DOHH2 (cell line): Measurements from ENCODE around the gene BICC1.

Experiments used
- H3F3A ChIP-seq: fragments of 200-600 bp; sonication (generic), shearing (Covaris generic); 2 replicates; pipeline ENCODE4 v1.6.0; 2016; ENCODE audit warnings: antibody characterized with exemption, mild to moderate bottlenecking; ENCODE audit not compliant: control insufficient read depth, insufficient read depth
- H3K27ac ChIP-seq: fragments of 200-600 bp; sonication (generic); 2 replicates; pipeline ENCODE4 v1.5.1; 2014; ENCODE audit warnings: low read depth, mild to moderate bottlenecking, low read length, moderate library complexity
- H3K27me3 ChIP-seq: fragments of 200-600 bp; sonication (generic); 2 replicates; pipeline ENCODE4 v1.6.1; 2014; ENCODE audit warnings: mild to moderate bottlenecking, low read length, mixed read lengths; ENCODE audit not compliant: control insufficient read depth
- H3K36me3 ChIP-seq: fragments of 200-600 bp; sonication (generic); 2 replicates; pipeline ENCODE4 v1.6.1; 2014; ENCODE audit warnings: mild to moderate bottlenecking, low read length, moderate library complexity, mixed read lengths; ENCODE audit not compliant: control insufficient read depth
- H3K4me1 ChIP-seq: fragments of 200-600 bp; sonication (generic); 2 replicates; pipeline ENCODE4 v1.6.1; 2014; ENCODE audit warnings: mild to moderate bottlenecking, low read length, mixed read lengths; ENCODE audit not compliant: control insufficient read depth
- H3K4me2 ChIP-seq: fragments of 200-600 bp; sonication (generic); 2 replicates; pipeline ENCODE4 v1.6.0; 2014; ENCODE audit warnings: mild to moderate bottlenecking, low read length, moderate library complexity
- H3K4me3 ChIP-seq: fragments of 200-600 bp; sonication (generic); 2 replicates; pipeline ENCODE4 v1.5.1; 2014; ENCODE audit warnings: mild to moderate bottlenecking, low read length, mixed read lengths
- H3K79me2 ChIP-seq: fragments of 200-600 bp; sonication (generic); 2 replicates; pipeline ENCODE4 v1.6.1; 2014; ENCODE audit warnings: mild to moderate bottlenecking, low read length, mixed read lengths; ENCODE audit not compliant: control insufficient read depth
- H3K9me2 ChIP-seq: fragments of 200-600 bp; sonication (generic); replicated peaks from 2 replicates; pipeline ENCODE4 v1.6.1; 2014; ENCODE audit warnings: mild to moderate bottlenecking, low read length, mixed read lengths; ENCODE audit not compliant: control insufficient read depth
- H3K9me3 ChIP-seq: fragments of 200-600 bp; sonication (generic); 2 replicates; pipeline ENCODE4 v1.6.1; 2014; ENCODE audit warnings: antibody characterized with exemption, low read length, mixed read lengths; ENCODE audit not compliant: control insufficient read depth, insufficient read depth
- H4K20me1 ChIP-seq: fragments of 200-600 bp; sonication (generic); 2 replicates; pipeline ENCODE4 v1.6.0; 2014; ENCODE audit warnings: low read depth, mild to moderate bottlenecking, antibody characterized with exemption, low read length, moderate library complexity; ENCODE audit not compliant: control insufficient read depth, insufficient read depth
- EZH2phosphoT487 ChIP-seq: fragments of 200-600 bp; sonication (generic); IDR thresholded peaks from 2 replicates; pipeline ENCODE4 v1.6.1; 2017; ENCODE audit warnings: borderline replicate concordance, mild to moderate bottlenecking, antibody characterized with exemption, low read length, moderate library complexity, mixed read lengths
- TF ChIP-seq, protein P1 (sequence below): fragments of 200-600 bp; sonication (generic); IDR thresholded peaks from one replicate; pipeline ENCODE4 v1.5.1; 2014; ENCODE audit warnings: antibody characterized with exemption, mild to moderate bottlenecking, low read depth, low read length; ENCODE audit not compliant: poor library complexity, severe bottlenecking

Gene BICC1

DNA sequence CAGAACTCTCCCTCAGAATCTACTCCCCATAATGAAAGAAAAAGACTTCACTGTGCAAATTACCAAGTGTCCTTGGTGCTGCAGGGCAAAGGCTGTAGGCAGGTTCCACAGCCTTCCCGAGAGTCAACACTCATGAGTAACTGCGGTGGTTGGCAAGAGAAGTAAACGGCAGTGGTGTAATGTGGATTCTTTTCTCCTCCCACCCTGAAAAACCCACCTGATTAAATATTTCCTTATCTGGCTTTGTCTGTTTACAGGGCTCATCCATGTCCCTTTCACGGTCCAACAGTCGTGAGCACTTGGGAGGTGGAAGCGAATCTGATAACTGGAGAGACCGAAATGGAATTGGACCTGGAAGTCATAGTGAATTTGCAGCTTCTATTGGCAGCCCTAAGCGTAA is 300.9 kb downstream of the BICC1 start:
- H3K27ac ChIP-seq, result no peak overlapping the region
- H3F3A ChIP-seq, result no peaks in the 10 kb centered on the region
- H3K27me3 ChIP-seq, result peaks cover 3% of the 10 kb centered on the region; the same call in 1 of the 2 replicates
- no peak for TF ChIP-seq EZH2phosphoT487
- no peaks in the 10 kb centered on the region for H4K20me1 ChIP-seq
- no peaks in the 10 kb centered on the region for H3K9me2 ChIP-seq
- H3K36me3 ChIP-seq, result no peaks in the 10 kb centered on the region
- no peaks in the 10 kb centered on the region for H3K79me2 ChIP-seq
- no peaks in the 10 kb centered on the region for H3K9me3 ChIP-seq
- no peak overlapping the region for H3K4me2 ChIP-seq
- no peak overlapping the region for H3K4me3 ChIP-seq
- no peaks in the 10 kb centered on the region for H3K4me1 ChIP-seq

DNA sequence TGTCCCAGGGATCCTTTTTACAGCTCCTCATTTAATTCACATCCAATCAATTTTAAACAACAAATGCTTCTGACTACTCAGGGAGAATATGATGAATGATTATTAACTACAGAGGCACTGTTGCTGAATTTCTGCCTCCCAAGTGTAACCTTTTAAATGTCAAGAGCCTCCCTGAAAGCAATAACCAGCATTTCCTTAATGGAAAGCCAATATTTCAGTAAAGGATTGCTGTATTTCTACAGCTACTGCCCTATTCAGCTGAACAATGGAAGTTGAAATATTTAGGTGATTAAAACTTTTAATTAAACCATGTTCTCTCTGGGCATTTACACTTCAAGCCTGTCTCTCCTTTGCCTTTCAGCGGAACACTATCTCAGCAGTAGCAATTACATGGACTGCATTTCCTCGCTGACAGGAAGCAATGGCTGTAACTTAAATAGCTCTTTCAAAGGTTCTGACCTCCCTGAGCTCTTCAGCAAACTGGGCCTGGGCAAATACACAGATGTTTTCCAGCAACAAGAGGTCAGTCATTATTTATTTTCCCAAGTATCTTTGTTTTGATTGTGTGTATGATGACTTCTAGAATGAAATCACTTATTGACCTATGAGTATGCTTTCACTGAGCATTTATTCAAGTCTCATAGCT is 304.7 kb downstream of the BICC1 start:
- Histone ChIP-seq H3K27ac (no peak overlapping the region), H3K9me3 (no peaks in the 10 kb centered on the region), H3K4me1 (no peaks in the 10 kb centered on the region), H4K20me1 (no peaks in the 10 kb centered on the region), H3F3A (no peaks in the 10 kb centered on the region), H3K9me2 (no peaks in the 10 kb centered on the region), H3K4me3 (no peak overlapping the region), H3K79me2 (no peaks in the 10 kb centered on the region), H3K27me3 (peaks cover 3% of the 10 kb centered on the region; the same call in 1 of the 2 replicates), H3K4me2 (no peak overlapping the region), H3K36me3 (no peaks in the 10 kb centered on the region)
- TF ChIP-seq EZH2phosphoT487, result no peak
- TF ChIP-seq, protein P1, sequence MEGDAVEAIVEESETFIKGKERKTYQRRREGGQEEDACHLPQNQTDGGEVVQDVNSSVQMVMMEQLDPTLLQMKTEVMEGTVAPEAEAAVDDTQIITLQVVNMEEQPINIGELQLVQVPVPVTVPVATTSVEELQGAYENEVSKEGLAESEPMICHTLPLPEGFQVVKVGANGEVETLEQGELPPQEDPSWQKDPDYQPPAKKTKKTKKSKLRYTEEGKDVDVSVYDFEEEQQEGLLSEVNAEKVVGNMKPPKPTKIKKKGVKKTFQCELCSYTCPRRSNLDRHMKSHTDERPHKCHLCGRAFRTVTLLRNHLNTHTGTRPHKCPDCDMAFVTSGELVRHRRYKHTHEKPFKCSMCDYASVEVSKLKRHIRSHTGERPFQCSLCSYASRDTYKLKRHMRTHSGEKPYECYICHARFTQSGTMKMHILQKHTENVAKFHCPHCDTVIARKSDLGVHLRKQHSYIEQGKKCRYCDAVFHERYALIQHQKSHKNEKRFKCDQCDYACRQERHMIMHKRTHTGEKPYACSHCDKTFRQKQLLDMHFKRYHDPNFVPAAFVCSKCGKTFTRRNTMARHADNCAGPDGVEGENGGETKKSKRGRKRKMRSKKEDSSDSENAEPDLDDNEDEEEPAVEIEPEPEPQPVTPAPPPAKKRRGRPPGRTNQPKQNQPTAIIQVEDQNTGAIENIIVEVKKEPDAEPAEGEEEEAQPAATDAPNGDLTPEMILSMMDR, result no peak

DNA sequence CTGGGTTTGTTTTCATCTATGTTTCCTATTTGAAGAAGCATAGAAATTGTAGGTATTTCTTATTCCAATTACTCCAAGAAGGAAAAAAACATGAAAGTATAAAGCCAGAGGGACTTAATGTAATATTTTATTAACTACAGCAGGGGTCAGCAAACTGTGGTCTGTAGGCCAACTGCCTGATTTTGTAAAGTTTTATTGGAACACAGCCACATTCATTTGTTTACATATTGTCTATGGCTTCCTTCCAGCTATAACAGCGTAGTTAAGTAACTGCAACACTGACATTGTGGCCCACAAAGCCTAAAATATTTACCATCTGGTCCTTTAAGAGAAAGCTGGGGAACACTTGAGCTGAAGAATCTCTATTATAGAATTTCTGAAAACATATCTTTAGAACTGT is 306.2 kb downstream of the BICC1 start:
- no peak for TF ChIP-seq EZH2phosphoT487
- TF ChIP-seq, protein P1, result no peak
- Histone ChIP-seq H3K36me3 (no peaks in the 10 kb centered on the region), H3K9me3 (no peaks in the 10 kb centered on the region), H3K79me2 (no peaks in the 10 kb centered on the region), H3F3A (no peaks in the 10 kb centered on the region), H3K27ac (no peak overlapping the region), H3K27me3 (peaks cover 3% of the 10 kb centered on the region; the same call in 1 of the 2 replicates), H3K9me2 (no peaks in the 10 kb centered on the region), H3K4me3 (no peak overlapping the region), H3K4me2 (no peak overlapping the region), H4K20me1 (no peaks in the 10 kb centered on the region), H3K4me1 (no peaks in the 10 kb centered on the region)

DNA sequence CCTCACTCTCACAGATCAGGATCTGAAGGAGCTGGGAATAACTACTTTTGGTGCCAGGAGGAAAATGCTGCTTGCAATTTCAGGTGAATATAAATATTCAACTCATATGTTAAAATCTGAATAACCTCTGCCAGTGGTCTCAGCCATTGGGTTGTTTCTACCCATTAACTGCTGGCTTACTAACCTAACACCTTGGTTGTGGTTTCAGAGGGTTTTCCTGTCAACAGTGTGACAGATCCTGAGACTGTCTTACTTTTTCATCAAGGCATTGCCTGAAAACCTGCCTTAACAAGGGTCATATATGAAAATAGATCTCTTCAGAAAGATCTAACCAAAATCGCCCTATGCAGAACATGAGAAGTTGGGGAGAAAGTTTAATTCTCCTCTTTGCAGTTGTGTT is 307.7 kb downstream of the BICC1 start:
- Histone ChIP-seq H3K27me3 (peaks cover 3% of the 10 kb centered on the region; the same call in 1 of the 2 replicates), H3K9me2 (no peaks in the 10 kb centered on the region), H3K4me1 (no peaks in the 10 kb centered on the region), H3K79me2 (no peaks in the 10 kb centered on the region), H3F3A (no peaks in the 10 kb centered on the region), H3K27ac (no peak overlapping the region), H3K4me2 (no peak overlapping the region), H4K20me1 (no peaks in the 10 kb centered on the region), H3K36me3 (no peaks in the 10 kb centered on the region), H3K9me3 (no peaks in the 10 kb centered on the region), H3K4me3 (no peak overlapping the region)
- no peak for TF ChIP-seq EZH2phosphoT487
- TF ChIP-seq, protein P1, result no peak
